ENCODE data around the gene EED.
"Not testable (repeated sequence)": the region's sequence is repeated elsewhere in the genome, so short reads cannot be mapped to it uniquely, and the experiment has no call there.

EED gene

DNA sequence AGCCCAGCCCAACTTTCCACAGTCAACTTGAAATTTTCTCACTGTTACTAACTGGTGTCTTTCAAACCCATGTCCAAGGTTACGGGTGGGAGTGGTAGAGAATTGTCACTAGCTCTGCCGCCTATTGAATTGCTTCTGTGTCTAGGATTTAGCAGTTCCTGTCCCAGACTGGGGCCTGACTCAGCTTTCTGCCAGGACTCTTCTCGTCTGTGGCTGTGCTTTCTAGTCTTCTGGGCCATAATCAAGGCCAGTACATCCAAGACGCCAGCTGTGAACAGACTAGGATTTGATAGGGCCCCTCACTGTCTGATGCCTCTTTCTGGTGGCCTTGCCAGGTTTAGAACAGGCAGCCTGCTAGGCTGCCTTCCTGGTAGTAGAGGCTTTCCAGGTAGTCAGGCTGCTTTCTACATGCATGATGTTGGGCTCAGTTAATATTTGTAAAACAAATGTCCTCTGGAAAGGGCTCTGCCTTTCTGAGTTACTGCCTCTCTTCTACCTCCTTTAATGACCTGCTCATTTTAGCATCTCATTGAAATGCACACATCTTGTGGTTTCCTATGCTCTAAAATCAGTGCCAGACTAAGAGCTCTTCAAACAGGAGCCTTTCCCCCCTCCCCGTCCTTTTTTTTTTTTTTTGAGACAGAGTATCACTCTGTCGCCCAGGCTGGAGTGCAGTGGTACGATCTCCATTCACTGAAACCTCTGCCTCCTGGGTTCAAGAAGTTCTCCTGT is 44.4 kb downstream of the EED start:
- no peak overlapping the region for H3K27ac ChIP-seq
- intact Hi-C loops (cut with DNase I; ENCODE audit: low total_unique reads): no loop called here
- DNase-seq: no peak

DNA sequence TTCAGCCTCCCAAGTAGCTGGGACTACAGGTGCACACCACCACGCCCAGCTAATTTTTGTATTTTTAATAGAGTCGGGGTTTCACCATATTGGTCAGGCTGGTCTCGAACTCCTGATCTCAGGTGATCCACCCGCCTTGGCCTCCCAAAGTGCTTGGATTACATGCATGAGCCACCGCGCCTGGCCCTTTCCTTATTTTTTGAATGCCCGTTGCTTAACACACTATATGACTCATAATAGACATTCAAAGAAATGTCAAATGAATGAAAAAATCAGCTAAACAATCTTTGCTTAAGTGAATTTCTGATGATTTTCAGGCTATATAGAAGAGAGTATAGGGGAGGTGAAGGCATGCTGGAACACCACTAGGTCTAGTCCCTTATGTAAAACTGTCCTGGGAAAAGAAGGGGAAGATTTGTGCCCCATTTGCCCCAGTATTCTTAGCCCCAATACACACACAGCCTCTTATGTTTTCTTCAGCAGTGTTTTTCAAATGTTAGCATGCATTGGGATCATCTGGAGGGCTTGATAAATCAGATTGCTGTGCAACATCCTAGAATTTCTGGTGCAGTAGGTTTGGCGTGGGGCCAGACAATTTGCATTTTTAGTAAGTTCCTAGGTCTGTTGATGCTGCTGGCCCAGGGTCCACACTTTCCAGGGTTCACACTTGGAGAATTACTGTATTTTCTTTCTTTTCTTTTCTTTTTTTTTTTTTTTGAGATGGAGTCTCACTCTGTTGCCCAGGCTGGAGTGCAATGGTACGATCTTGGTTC is 45.1 kb downstream of the EED start:
- H3K9me3 ChIP-seq, H3K27ac ChIP-seq, DNase-seq, H3K4me1 ChIP-seq, H3K27me3 ChIP-seq, H3K4me3 ChIP-seq, H3K36me3 ChIP-seq: not testable (repeated sequence)
- intact Hi-C loops (cut with DNase I; ENCODE audit: low total_unique reads): loop anchor here (10.0 kb wide), 1 partner anchor 435 kb away; the partner anchor contains the start of gene CCDC83

More for the DNA sequence above, 44.4 kb downstream of the EED start:
- TF ChIP-seq, protein P1, sequence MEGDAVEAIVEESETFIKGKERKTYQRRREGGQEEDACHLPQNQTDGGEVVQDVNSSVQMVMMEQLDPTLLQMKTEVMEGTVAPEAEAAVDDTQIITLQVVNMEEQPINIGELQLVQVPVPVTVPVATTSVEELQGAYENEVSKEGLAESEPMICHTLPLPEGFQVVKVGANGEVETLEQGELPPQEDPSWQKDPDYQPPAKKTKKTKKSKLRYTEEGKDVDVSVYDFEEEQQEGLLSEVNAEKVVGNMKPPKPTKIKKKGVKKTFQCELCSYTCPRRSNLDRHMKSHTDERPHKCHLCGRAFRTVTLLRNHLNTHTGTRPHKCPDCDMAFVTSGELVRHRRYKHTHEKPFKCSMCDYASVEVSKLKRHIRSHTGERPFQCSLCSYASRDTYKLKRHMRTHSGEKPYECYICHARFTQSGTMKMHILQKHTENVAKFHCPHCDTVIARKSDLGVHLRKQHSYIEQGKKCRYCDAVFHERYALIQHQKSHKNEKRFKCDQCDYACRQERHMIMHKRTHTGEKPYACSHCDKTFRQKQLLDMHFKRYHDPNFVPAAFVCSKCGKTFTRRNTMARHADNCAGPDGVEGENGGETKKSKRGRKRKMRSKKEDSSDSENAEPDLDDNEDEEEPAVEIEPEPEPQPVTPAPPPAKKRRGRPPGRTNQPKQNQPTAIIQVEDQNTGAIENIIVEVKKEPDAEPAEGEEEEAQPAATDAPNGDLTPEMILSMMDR (IDR thresholded peaks at IDR 0.05): no peak
- Histone ChIP-seq H3K4me3 (no peak overlapping the region), H3K27me3 (no peaks in the 10 kb centered on the region), H3K9me3 (no peaks in the 10 kb centered on the region), H3K36me3 (peaks cover 4 to 12% (median 9%) of the 10 kb centered on the region in 3 donors), H3K4me1 (no peaks in the 10 kb centered on the region)

DNA sequence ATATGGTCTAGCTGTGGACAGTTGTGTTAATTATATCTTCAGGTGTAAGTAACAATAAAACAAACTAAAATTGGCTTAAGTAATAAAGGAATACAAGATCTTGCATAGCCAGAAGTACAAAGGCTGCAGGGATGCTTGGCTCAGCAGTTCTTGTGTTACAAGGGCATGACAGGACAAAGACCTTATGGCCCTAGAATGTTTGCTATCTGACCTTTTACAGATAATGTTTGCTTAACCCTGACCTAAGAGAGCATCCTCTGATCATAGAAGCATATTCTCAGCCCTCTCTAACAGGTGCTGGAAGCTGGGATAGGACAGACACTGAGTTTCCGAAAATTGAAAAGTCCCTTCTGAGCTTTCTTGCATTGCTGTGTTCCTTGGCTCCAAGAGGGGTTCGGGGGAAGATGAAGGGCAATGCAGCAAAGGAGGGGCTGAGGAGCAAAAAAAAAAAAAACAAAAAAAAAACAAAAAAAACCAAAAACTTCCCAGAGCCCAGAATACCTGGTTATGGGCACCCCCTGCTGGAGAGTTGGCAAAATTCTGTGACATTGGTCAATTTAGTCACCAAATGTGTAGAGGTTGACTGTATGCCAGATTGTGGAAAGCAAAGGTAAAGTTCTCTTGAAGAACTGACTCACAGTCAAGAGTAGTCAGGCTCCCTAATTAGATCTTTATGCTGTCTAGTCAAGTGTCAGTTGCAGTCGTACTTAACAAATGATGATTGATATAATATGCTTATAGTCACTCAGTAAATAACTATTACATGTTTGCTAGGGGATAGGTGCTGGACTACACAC is 47.1 kb downstream of the EED start:
- no peak for DNase-seq
- Histone ChIP-seq H3K4me1 (no peaks in the 10 kb centered on the region), H3K9me3 (no peaks in the 10 kb centered on the region), H3K36me3 (no peaks in the 10 kb centered on the region), H3K27me3 (no peaks in the 10 kb centered on the region), H3K27ac (no peak overlapping the region), H3K4me3 (no peak overlapping the region)
- TF ChIP-seq, protein P1 (IDR thresholded peaks at IDR 0.05): peak; percentile 51 to 53
- intact Hi-C loops (cut with DNase I; ENCODE audit: low total_unique reads): loop anchor here (10.0 kb wide), 1 partner anchor 437 kb away; the partner anchor contains the start of gene CCDC83

DNA sequence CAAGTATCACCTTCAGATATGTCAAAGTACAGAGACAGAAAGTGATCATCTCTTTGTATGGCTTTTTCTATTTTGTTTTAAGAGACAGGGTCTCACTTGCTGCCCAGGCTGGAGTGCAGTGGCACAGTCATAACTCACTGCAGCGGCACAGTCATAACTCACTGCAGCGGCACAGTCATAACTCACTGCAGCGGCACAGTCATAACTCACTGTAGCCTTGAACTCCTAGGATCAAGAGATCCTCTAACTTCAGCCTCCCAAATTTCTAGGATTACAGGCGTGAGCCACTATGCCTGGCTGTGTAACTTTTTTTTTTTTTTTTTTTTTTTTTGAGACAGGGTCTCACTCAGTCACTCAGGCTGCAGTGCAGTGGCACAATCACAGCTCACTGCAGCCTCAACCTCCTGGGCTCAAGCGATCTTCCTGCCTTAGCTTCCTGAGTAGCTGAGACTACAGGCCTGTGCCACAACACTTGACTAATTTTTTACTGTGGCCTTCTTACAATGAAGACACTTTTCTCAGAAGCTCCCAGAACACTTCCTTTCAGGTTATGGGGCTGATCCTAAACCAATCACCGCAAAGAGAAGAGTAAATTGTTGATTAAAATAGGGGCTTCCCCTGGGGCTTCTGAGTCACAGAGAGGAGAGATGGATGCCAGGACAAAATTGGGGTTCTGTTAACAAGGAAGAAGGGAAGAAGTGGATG is 48.5 kb downstream of the EED start:
- Histone ChIP-seq H3K27me3 (no peaks in the 10 kb centered on the region), H3K4me3 (no peak overlapping the region), H3K36me3 (no peaks in the 10 kb centered on the region), H3K9me3 (no peaks in the 10 kb centered on the region), H3K27ac (no peak overlapping the region), H3K4me1 (no peaks in the 10 kb centered on the region)
- no peak for DNase-seq
- TF ChIP-seq, protein P1 (IDR thresholded peaks at IDR 0.05): no peak
- intact Hi-C loops (cut with DNase I; ENCODE audit: low total_unique reads): loop anchor here (10.0 kb wide), 1 partner anchor 438 kb away; the partner anchor contains the start of gene CCDC83

DNA sequence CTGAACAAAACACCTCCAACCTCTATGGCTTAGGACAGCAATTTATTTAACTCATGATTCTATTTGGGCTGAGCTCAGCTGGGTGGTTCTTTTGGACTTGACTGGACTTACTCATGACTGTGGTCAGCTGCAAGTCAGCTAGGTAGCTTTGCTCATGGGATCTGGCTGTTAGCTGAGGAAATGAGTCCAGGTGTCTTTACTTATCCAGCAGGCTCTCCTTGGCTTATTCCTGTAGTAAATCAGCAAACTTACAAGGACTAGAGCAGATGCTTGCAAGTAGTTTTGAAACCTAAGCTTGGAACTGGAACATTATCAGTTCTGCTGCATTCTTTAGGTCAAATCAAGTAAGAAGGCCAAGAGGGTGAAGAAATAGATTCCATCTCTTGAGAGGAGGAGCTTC is 49.5 kb downstream of the EED start:
- Histone ChIP-seq H3K27ac (no peak overlapping the region), H3K9me3 (no peaks in the 10 kb centered on the region), H3K36me3 (no peaks in the 10 kb centered on the region), H3K4me3 (no peak overlapping the region), H3K27me3 (no peaks in the 10 kb centered on the region), H3K4me1 (no peaks in the 10 kb centered on the region)
- no peak for DNase-seq
- intact Hi-C loops (cut with DNase I; ENCODE audit: low total_unique reads): loop anchor here (10.0 kb wide), 1 partner anchor 439 kb away; the partner anchor contains the start of gene CCDC83
- TF ChIP-seq, protein P1 (IDR thresholded peaks at IDR 0.05): no peak

Measured in tibial artery (tissue), 4 donors.